WTC11 (cell line): ENCODE measurements around the gene TMEM81.

Experiments used
- ATF2 ChIP-seq: sonication (generic); formaldehyde crosslinking; IDR thresholded peaks from 2 replicates; pipeline ENCODE4 v1.8.1; 2022; ENCODE audit warnings: low read depth, missing genetic modification reagents, borderline replicate concordance
- CREB1 ChIP-seq: sonication (generic); formaldehyde crosslinking; IDR thresholded peaks from 2 replicates; pipeline ENCODE4 v1.8.0; 2023; ENCODE audit warnings: mild to moderate bottlenecking, missing genetic modification reagents
- CTCF ChIP-seq: fragments of 200-600 bp; IDR thresholded peaks from 2 replicates; pipeline ENCODE4 v1.8.0; 2022; ENCODE audit warnings: antibody characterized with exemption
- TCF7 ChIP-seq: sonication (generic); formaldehyde crosslinking; IDR thresholded peaks from 2 replicates; pipeline ENCODE4 v1.8.0; 2022; ENCODE audit warnings: mild to moderate bottlenecking, low read depth, missing genetic modification reagents, moderate library complexity
- TF ChIP-seq, protein P1 (sequence below): sonication (generic); formaldehyde crosslinking; IDR thresholded peaks from 2 replicates; pipeline ENCODE4 v1.8.1; 2023; ENCODE audit warnings: mild to moderate bottlenecking, missing genetic modification reagents, moderate library complexity

- TF ChIP-seq CTCF (no peak), ATF2 (CRISPR knock-in tag) (no peak), TCF7 (CRISPR knock-in tag) (no peak), CREB1 (CRISPR knock-in tag) (no peak)
- TF ChIP-seq, protein P1, sequence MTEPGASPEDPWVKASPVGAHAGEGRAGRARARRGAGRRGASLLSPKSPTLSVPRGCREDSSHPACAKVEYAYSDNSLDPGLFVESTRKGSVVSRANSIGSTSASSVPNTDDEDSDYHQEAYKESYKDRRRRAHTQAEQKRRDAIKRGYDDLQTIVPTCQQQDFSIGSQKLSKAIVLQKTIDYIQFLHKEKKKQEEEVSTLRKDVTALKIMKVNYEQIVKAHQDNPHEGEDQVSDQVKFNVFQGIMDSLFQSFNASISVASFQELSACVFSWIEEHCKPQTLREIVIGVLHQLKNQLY (CRISPR knock-in tag), result no peak
Measured at GRCh38 chr1:205109269-205109668, 25.0 kb upstream of the TMEM81 start.
